Ascending aorta (tissue), 2 donors: ENCODE measurements around the gene MZT1. TPM values are rescaled to one million over a fixed set of nuclear protein-coding genes. Genes with fewer than 3 reads are reported as not detected.

Experiments
- DNase-seq, 2 donors: peaks; one replicate each; pipeline ENCODE4 v3.0.0-alpha.2; 2019; ENCODE audit warnings: low spot score in 2 of 2
- H3K27ac ChIP-seq, 2 donors: fragments of 200-600 bp; sonication (generic); one replicate each; pipeline ENCODE4 v1.5.1; 2016 to 2017; ENCODE audit warnings: mild to moderate bottlenecking in 1 of 2
- H3K27me3 ChIP-seq: fragments of 200-600 bp; sonication (generic); one replicate; pipeline ENCODE4 v1.5.1; 2017
- H3K36me3 ChIP-seq, 2 donors: fragments of 200-600 bp; sonication (generic); one replicate each; pipeline ENCODE4 v1.5.1; 2016
- H3K4me1 ChIP-seq, 2 donors: fragments of 200-600 bp; sonication (generic); one replicate each; pipeline ENCODE4 v1.5.1; 2016 to 2017; ENCODE audit warnings: mild to moderate bottlenecking in 1 of 2
- H3K4me3 ChIP-seq, 2 donors: fragments of 200-600 bp; sonication (generic); one replicate each; pipeline ENCODE4 v1.5.1; 2016 to 2017; ENCODE audit warnings: mild to moderate bottlenecking in 1 of 2
- H3K9me3 ChIP-seq, 2 donors: fragments of 200-600 bp; sonication (generic); one replicate each; pipeline ENCODE4 v1.5.1; 2016
- CTCF ChIP-seq, 3 experiments: fragments of 200-600 bp in 2 of 3; fragments of 450-650 bp in 1 of 3; sonication (generic) in 2 of 3; IDR thresholded peaks; one replicate each; pipeline ENCODE4 v1.5.1; 2016 to 2019; ENCODE audit warnings: antibody characterized with exemption in 3 of 3, mild to moderate bottlenecking in 1 of 3, moderate library complexity in 1 of 3
- intact Hi-C: fragments of 100-400 bp; cut with DNase I; formaldehyde crosslinking; loops from one replicate; pipeline ENCODE4 v1.15.1; 2023
- total RNA-seq: library from RNA; depleted of rRNA; stranded (reverse); fragments of >200 nt; gene quantifications from one replicate; pipeline ENCODE4 v1.1.0, GENCODE V29; 2016

The MZT1 gene
- total RNA-seq, 1 donor from 2014 or later, result 4.4 TPM

DNA sequence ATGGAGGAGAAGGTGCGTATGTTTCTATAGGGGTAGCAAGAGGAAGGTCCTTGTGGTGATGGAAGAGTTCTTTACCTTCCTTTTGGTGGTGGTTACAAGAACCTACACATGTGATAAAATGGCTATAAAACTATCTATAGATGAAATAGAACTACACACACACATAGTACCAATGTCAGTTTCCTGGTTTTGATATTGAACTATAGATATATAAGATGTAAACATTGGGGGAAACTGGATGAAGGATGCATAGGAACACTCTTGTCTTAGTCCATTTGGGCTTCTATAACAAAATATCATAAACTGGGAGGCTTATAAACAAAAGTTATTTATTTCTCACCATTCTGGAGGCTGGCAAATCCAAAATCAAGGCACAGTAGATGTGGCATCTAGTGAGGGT lies 47.1 kb downstream of the MZT1 start:
- intact Hi-C loops, result no loop called here
- Histone ChIP-seq H3K4me3 (no peak overlapping the region), H3K9me3 (no peaks in the 10 kb centered on the region), H3K27me3 (no peaks in the 10 kb centered on the region), H3K4me1 (no peaks in the 10 kb centered on the region), H3K27ac (no peak overlapping the region), H3K36me3 (no peaks in the 10 kb centered on the region)
- DNase-seq, result no peak
- no peak for TF ChIP-seq CTCF (IDR thresholded peaks at IDR 0.05)

- intact Hi-C loops, result no loop called here
- DNase-seq, result no peak
- no peak for TF ChIP-seq CTCF (IDR thresholded peaks at IDR 0.05)
- Histone ChIP-seq H3K9me3 (no peaks in the 10 kb centered on the region), H3K36me3 (no peaks in the 10 kb centered on the region), H3K27ac (no peak overlapping the region), H3K4me3 (no peak overlapping the region), H3K27me3 (no peaks in the 10 kb centered on the region), H3K4me1 (no peaks in the 10 kb centered on the region)
These were observed 49.1 kb downstream of the MZT1 start for GRCh38 chr13:72678312-72678711.

GRCh38 chr13:72677431-72677830 lies 50.0 kb downstream of the MZT1 start:
- TF ChIP-seq CTCF (IDR thresholded peaks at IDR 0.05), result no peak
- no peaks in the 10 kb centered on the region for H3K4me1 ChIP-seq
- no peaks in the 10 kb centered on the region for H3K9me3 ChIP-seq
- H3K27ac ChIP-seq, result no peak overlapping the region
- no peak for DNase-seq
- intact Hi-C loops, result no loop called here
- H3K4me3 ChIP-seq, result no peak overlapping the region
- H3K36me3 ChIP-seq, result no peaks in the 10 kb centered on the region
- no peaks in the 10 kb centered on the region for H3K27me3 ChIP-seq

DNA sequence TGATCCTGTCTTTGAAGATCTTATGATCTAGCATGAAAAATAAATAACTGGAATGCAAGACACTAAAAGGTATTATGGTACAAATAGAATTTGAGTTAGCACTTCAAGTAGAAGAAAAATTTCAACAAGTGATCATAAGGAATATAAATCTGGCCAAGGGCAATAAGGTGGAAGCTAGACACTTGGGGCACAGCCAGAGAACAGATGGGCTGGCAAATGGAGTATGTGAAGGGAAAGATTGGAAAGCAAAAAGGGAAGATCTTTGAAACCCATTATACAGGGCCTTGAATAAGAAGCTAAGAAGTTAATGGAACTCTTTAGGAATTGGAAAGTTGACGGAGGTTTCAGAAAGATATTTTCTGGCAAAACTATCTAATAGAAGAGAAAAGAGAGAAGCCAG lies 61.0 kb downstream of the MZT1 start:
- DNase-seq, result no peak
- Histone ChIP-seq H3K4me3 (no peak overlapping the region), H3K27me3 (no peaks in the 10 kb centered on the region), H3K36me3 (no peaks in the 10 kb centered on the region), H3K9me3 (no peaks in the 10 kb centered on the region), H3K4me1 (no peaks in the 10 kb centered on the region), H3K27ac (no peak overlapping the region)
- intact Hi-C loops, result no loop called here
- no peak for TF ChIP-seq CTCF (IDR thresholded peaks at IDR 0.05)

GRCh38 chr13:72662548-72662947 lies 64.9 kb downstream of the MZT1 start:
- no peaks in the 10 kb centered on the region for H3K27me3 ChIP-seq
- intact Hi-C loops, result no loop called here
- no peaks in the 10 kb centered on the region for H3K4me1 ChIP-seq
- no peaks in the 10 kb centered on the region for H3K36me3 ChIP-seq
- H3K9me3 ChIP-seq, result no peaks in the 10 kb centered on the region
- no peak overlapping the region for H3K4me3 ChIP-seq
- no peak for TF ChIP-seq CTCF (IDR thresholded peaks at IDR 0.05)
- DNase-seq, result no peak
- no peak overlapping the region for H3K27ac ChIP-seq

Other genes starting within 250 kb of the MZT1 start
- not detected for gene BORA, start 294 bp upstream of the MZT1 start, total RNA-seq
- gene DIS3, start 54.3 kb upstream of the MZT1 start, total RNA-seq, result 12.8 TPM
- gene PIBF1, start 54.5 kb upstream of the MZT1 start, total RNA-seq, result 17.0 TPM